ENCODE measurements around the gene FGD4. TPM values are rescaled to one million over a fixed set of nuclear protein-coding genes. Genes with fewer than 3 reads are reported as not detected.

Gene FGD4
- total RNA-seq, 1 experiment from 2014 or later: 31.6 TPM

GRCh38 chr12:32680787-32681186 lies 281.4 kb downstream of the FGD4 start:
- Histone ChIP-seq H3K4me3 (ENCODE audit: low read depth, low read length) (peak overlapping the region; percentile 86), H3K4me1 (peaks cover 22% of the 10 kb centered on the region), H3K27me3 (replicated peaks; ENCODE audit: control insufficient read depth, insufficient read depth, low read length) (no peaks in the 10 kb centered on the region), H3K36me3 (ENCODE audit: control insufficient read depth, insufficient read depth, low read length) (no peaks in the 10 kb centered on the region), H3K9me3 (no peaks in the 10 kb centered on the region)
- ChIA-PET CTCF (no interaction called here), POLR2A (no interaction called here)
- no TSS peak for BruUV-seq (replicated peaks)
- Mint-ChIP-seq H3K27ac (ENCODE audit: unreplicated experiment) (peak overlapping the region; percentile 95), H3K4me1 (ENCODE audit: low read depth, unreplicated experiment) (peaks cover 19% of the 10 kb centered on the region), H3K36me3 (ENCODE audit: insufficient read depth, unreplicated experiment) (peaks cover 53% of the 10 kb centered on the region), H3K9me3 (ENCODE audit: unreplicated experiment) (no peaks in the 10 kb centered on the region), H3K27me3 (ENCODE audit: insufficient read depth, unreplicated experiment) (no peaks in the 10 kb centered on the region), H3K4me3 (ENCODE audit: unreplicated experiment) (peak overlapping the region; percentile 97)
- DNase-seq: no peak
- no peak for TF ChIP-seq CTCF (IDR thresholded peaks at IDR 0.05; ENCODE audit: insufficient read depth in 1 of 2, low read depth in 1 of 2, low read length in 1 of 2, severe bottlenecking in 1 of 2, unreplicated experiment in 1 of 2)
- intact Hi-C loops (cut with micrococcal nuclease; ENCODE audit: unreplicated experiment): no loop called here

- Mint-ChIP-seq H3K27me3 (ENCODE audit: insufficient read depth, unreplicated experiment) (no peaks in the 10 kb centered on the region), H3K36me3 (ENCODE audit: insufficient read depth, unreplicated experiment) (peaks cover 58% of the 10 kb centered on the region), H3K27ac (ENCODE audit: unreplicated experiment) (no peak overlapping the region), H3K4me1 (ENCODE audit: low read depth, unreplicated experiment) (peaks cover 19% of the 10 kb centered on the region), H3K9me3 (ENCODE audit: unreplicated experiment) (no peaks in the 10 kb centered on the region), H3K4me3 (ENCODE audit: unreplicated experiment) (peak overlapping the region; percentile 97)
- H3K27me3 ChIP-seq (replicated peaks; ENCODE audit: control insufficient read depth, insufficient read depth, low read length): no peaks in the 10 kb centered on the region
- TF ChIP-seq CTCF (IDR thresholded peaks at IDR 0.05; ENCODE audit: insufficient read depth in 1 of 2, low read depth in 1 of 2, low read length in 1 of 2, severe bottlenecking in 1 of 2, unreplicated experiment in 1 of 2): no peak
- H3K9me3 ChIP-seq: no peaks in the 10 kb centered on the region
- no peak for DNase-seq
- POLR2A ChIA-PET: no interaction called here
- intact Hi-C loops (cut with micrococcal nuclease; ENCODE audit: unreplicated experiment): no loop called here
- no peaks in the 10 kb centered on the region for H3K36me3 ChIP-seq (ENCODE audit: control insufficient read depth, insufficient read depth, low read length)
- H3K4me3 ChIP-seq (ENCODE audit: low read depth, low read length): no peak overlapping the region
- CTCF ChIA-PET: no interaction called here
- no TSS peak for BruUV-seq (replicated peaks)
- peaks cover 22% of the 10 kb centered on the region for H3K4me1 ChIP-seq
Observed at GRCh38 chr12:32681272-32681671, 281.9 kb downstream of the FGD4 start.

DNA sequence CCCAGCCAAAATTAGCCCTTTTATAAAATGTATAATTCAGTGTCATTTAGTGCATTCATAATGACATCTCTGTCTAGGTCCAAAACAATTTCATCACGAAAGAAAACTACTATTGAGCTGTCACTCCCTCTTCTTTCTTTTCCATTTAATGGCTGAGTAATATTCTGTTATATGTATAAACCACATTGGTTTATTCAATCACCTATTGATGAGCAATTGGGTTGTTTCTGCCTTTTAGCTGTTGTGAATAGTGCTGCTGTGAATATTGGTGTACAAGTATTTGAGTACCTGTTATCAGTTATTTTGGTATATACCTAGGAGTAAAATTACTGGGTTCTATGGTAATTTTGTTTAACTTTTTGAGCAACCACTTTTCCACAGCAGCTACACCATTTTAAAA lies 287.0 kb downstream of the FGD4 start:
- Histone ChIP-seq H3K36me3 (ENCODE audit: control insufficient read depth, insufficient read depth, low read length) (no peaks in the 10 kb centered on the region; the same call in 1 of the 2 replicates), H3K4me3 (ENCODE audit: low read depth, low read length) (no peak overlapping the region), H3K27me3 (replicated peaks; ENCODE audit: control insufficient read depth, insufficient read depth, low read length) (no peaks in the 10 kb centered on the region), H3K9me3 (no peaks in the 10 kb centered on the region), H3K4me1 (no peaks in the 10 kb centered on the region)
- no peak for DNase-seq
- POLR2A ChIA-PET: interaction anchor here (0.5 to 0.8 kb wide), 2 partner anchors 8 to 59 kb away, joined by 3 to 5 read pairs; no protein-coding TSS in a partner anchor
- intact Hi-C loops (cut with micrococcal nuclease; ENCODE audit: unreplicated experiment): no loop called here
- Mint-ChIP-seq H3K4me3 (ENCODE audit: unreplicated experiment) (no peak overlapping the region), H3K27me3 (ENCODE audit: insufficient read depth, unreplicated experiment) (no peaks in the 10 kb centered on the region), H3K4me1 (ENCODE audit: low read depth, unreplicated experiment) (peaks cover 10% of the 10 kb centered on the region), H3K9me3 (ENCODE audit: unreplicated experiment) (no peaks in the 10 kb centered on the region), H3K27ac (ENCODE audit: unreplicated experiment) (no peak overlapping the region), H3K36me3 (ENCODE audit: insufficient read depth, unreplicated experiment) (peaks cover 53% of the 10 kb centered on the region)
- BruUV-seq (replicated peaks): no TSS peak
- CTCF ChIA-PET: no interaction called here
- TF ChIP-seq CTCF (IDR thresholded peaks at IDR 0.05; ENCODE audit: insufficient read depth in 1 of 2, low read depth in 1 of 2, low read length in 1 of 2, severe bottlenecking in 1 of 2, unreplicated experiment in 1 of 2): no peak

All from Caco-2 (cell line).